GM18526 (cell line): ENCODE results near the gene INTS2.

ENCODE experiments used
- POLR2A ChIP-seq: IDR thresholded peaks from 3 replicates; pipeline ENCODE4 v1.6.1; 2011; ENCODE audit not compliant: insufficient read length; ENCODE audit errors: extremely low read depth

INTS2 gene

GRCh38 chr17:61904094-61904710, 23.6 kb downstream of the INTS2 start:
- TF ChIP-seq POLR2A = no peak

- TF ChIP-seq POLR2A = no peak
Measured at GRCh38 chr17:61903251-61903650, 24.5 kb downstream of the INTS2 start.

GRCh38 chr17:61897548-61898180, 30.1 kb downstream of the INTS2 start:
- no peak for TF ChIP-seq POLR2A

GRCh38 chr17:61895391-61895790, 32.4 kb downstream of the INTS2 start:
- no peak for TF ChIP-seq POLR2A

- no peak for TF ChIP-seq POLR2A
Measured at GRCh38 chr17:61884864-61885263, 42.9 kb downstream of the INTS2 start.

GRCh38 chr17:61880589-61881102, 47.1 kb downstream of the INTS2 start:
- no peak for TF ChIP-seq POLR2A

GRCh38 chr17:61878984-61879612, 48.7 kb downstream of the INTS2 start:
- TF ChIP-seq POLR2A = no peak

GRCh38 chr17:61878520-61878919, 49.3 kb downstream of the INTS2 start:
- no peak for TF ChIP-seq POLR2A

- TF ChIP-seq POLR2A = no peak
Measured at GRCh38 chr17:61877837-61878236, 49.9 kb downstream of the INTS2 start.

- TF ChIP-seq POLR2A = no peak
Measured at GRCh38 chr17:61875804-61876203, 52.0 kb downstream of the INTS2 start.

GRCh38 chr17:61875285-61875684, 52.5 kb downstream of the INTS2 start:
- no peak for TF ChIP-seq POLR2A

GRCh38 chr17:61874075-61874474, 53.7 kb downstream of the INTS2 start:
- no peak for TF ChIP-seq POLR2A

- TF ChIP-seq POLR2A = no peak
Measured at GRCh38 chr17:61872099-61872498, 55.7 kb downstream of the INTS2 start.

- TF ChIP-seq POLR2A = no peak
Measured at GRCh38 chr17:61869138-61869537, 58.6 kb downstream of the INTS2 start.

- TF ChIP-seq POLR2A = no peak
Measured at GRCh38 chr17:61868074-61868473, 59.7 kb downstream of the INTS2 start.

- TF ChIP-seq POLR2A = no peak
Measured at GRCh38 chr17:61867033-61867432, 60.7 kb downstream of the INTS2 start.

GRCh38 chr17:61863801-61864126, 64.0 kb downstream of the INTS2 start:
- TF ChIP-seq POLR2A = no peak
